GM10248 (cell line): ENCODE measurements around the gene SCYGR6.

Experiments used
- CTCF ChIA-PET: fragments of 300-600 bp; sonication (Branson Sonifier 250); formaldehyde crosslinking; extraction: SDS; loops from one replicate; lab custom pipeline; 2021; ENCODE audit warnings: antibody characterized with exemption; lab: Yijun Ruan, JAX
- POLR2A ChIA-PET: fragments of 350-650 bp; sonication (Branson Sonifier 250); formaldehyde crosslinking; extraction: SDS; loops from one replicate; lab custom pipeline; 2020; ENCODE audit warnings: antibody characterized with exemption; lab: Yijun Ruan, JAX
- DNase-seq: peaks from one replicate; pipeline ENCODE4 v3.0.0; 2012; ENCODE audit errors: extremely low spot score
- TF ChIP-seq, protein P1 (sequence below): IDR thresholded peaks from 2 replicates; pipeline ENCODE4 v1.5.1; 2012; ENCODE audit warnings: mild to moderate bottlenecking, low read depth; ENCODE audit errors: extremely low read depth, missing control alignments, control extremely low read depth

SCYGR6 gene

DNA sequence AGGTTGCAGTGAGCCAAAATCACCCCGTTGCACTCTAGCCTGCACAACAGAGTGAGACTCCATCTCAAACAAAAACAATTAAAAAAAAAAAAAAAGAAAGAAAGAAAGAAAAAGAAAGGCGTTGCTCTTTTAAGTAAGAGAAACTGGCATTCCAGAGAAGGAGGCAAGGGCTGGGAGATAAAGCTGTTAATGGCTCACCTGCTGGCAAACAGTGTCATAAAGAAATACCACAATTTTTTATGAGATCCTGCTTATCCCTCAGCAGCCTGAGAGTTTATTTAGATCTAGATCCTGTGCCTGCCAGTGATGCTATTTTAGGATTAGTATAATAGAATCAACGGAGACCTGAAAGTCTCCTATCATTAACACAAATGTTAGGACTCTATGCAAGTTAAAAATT is 23.0 kb downstream of the SCYGR6 start:
- ChIA-PET POLR2A (no interaction called here), CTCF (no interaction called here)
- no peak for DNase-seq
- TF ChIP-seq, protein P1, sequence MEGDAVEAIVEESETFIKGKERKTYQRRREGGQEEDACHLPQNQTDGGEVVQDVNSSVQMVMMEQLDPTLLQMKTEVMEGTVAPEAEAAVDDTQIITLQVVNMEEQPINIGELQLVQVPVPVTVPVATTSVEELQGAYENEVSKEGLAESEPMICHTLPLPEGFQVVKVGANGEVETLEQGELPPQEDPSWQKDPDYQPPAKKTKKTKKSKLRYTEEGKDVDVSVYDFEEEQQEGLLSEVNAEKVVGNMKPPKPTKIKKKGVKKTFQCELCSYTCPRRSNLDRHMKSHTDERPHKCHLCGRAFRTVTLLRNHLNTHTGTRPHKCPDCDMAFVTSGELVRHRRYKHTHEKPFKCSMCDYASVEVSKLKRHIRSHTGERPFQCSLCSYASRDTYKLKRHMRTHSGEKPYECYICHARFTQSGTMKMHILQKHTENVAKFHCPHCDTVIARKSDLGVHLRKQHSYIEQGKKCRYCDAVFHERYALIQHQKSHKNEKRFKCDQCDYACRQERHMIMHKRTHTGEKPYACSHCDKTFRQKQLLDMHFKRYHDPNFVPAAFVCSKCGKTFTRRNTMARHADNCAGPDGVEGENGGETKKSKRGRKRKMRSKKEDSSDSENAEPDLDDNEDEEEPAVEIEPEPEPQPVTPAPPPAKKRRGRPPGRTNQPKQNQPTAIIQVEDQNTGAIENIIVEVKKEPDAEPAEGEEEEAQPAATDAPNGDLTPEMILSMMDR = no peak

DNA sequence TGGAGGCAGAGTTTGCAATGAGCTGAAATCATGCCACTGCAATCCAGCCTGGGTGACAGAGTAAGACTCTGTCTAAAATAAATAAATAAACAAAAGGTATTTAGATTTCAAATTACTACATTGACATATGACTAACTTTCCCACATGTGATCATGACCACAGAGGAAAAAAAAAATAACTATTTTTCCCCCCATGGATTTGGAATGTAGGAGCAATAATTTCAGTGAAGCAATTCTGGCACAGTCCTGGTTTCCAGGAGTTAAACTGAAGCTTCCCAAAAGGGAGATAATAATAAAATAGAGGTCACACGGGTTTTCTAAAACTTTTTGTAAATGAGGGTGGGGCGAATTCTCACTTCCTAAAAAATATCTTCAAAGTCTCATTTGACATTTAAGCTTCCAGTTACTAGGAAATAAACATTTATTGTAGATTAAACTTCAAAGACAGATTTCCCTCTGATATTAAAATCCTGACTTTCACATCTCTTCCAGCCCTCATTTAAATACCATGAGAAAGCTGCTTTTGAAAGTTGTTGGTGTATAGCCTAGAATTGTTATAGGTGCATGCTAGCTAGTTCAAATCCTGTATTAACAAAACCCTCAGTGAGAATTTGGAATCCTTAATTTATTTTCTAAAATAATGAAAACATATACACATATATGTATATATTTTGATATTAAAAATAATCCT is 27.4 kb downstream of the SCYGR6 start:
- ChIA-PET CTCF (interaction anchor here (0.8 to 1.7 kb wide), 4 partner anchors 9 to 458 kb away, joined by 3 to 4 read pairs (median 4); partner anchors contain the start of gene SCYGR8), POLR2A (no interaction called here)
- no peak for DNase-seq
- TF ChIP-seq, protein P1 = no peak

DNA sequence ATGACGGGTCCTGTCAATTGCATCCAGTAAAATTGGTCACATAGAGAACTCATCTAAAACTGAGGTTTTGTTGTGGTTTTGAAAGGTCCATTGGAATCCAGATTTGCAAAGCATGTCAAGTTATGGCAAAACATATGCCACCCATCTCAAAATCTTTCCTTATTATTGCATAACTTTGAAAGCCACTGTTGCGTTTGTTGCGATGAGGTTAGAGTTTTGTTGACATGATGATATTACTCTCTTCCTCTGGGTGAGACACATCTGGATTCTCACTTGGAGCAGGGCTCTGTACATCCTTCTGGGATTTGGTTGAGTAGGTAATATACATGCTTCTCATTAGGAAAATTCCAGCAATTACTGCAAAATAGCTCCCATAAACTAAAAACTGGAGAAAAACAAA is 37.4 kb downstream of the SCYGR6 start:
- TF ChIP-seq, protein P1 = no peak
- POLR2A ChIA-PET = no interaction called here
- no peak for DNase-seq
- CTCF ChIA-PET = no interaction called here

DNA sequence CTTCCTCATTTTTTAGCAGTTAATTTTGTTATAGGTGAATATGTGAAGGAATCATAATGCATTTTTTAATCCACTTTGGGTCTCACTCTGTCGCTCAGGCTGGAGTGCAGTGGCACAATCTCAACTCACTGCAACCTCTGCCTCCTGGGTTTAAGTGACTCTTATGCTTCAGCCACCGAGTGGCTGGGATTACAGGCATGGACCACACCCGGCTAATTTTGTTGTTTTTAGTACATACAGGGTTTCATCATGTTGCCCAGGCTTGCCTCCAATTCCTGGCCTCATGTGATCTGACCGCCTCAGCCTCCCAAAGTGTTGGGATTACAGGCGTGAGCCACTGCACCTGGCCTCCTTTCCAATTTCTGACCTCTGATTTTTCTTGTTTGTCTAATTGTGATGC is 40.3 kb downstream of the SCYGR6 start:
- ChIA-PET CTCF (interaction anchor here (2.4 kb wide), 1 partner anchor 26 kb away, joined by 10 read pairs; no protein-coding TSS in a partner anchor), POLR2A (no interaction called here)
- DNase-seq = no peak
- TF ChIP-seq, protein P1 = no peak

DNA sequence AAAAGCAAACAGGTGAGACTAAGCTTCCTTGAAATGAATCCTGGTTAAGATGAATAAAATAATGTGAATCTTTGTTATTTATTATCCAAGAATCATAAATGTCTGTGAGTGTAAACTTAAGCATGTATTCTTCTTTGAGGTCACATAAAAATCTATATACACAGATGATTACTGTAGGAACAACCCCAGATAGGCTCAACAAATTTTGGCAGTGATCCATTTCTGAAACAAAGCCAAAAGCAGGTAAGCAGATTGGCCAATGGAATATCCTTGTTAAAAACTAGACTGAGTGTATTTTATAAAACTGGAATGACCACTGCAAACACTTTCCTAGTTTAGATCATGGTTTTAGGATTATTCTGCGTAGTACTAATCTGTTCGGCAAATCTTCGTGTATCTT is 46.6 kb downstream of the SCYGR6 start:
- TF ChIP-seq, protein P1 = no peak
- ChIA-PET CTCF (no interaction called here), POLR2A (no interaction called here)
- DNase-seq = no peak

DNA sequence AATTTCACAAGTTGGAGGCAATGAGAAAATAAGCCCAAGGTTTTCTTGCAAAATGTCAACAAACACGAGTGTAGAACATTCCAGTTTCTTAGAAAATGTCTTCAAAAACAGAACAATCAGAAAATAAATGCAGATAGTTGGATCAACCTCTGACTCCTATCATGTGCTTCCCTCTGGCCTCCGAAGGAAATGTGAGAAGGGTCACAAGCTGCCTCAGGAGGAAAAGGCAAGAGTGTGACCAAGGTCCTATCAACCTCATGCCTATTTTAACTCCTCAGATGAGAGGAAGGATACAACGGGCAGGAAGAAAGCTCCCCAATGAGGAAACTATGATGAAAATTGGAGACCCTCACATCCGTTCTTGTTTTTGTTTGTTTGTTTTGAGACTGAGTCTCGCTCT is 50.1 kb downstream of the SCYGR6 start:
- ChIA-PET CTCF (interaction anchor here (1.4 kb wide), 1 partner anchor 16 kb away, joined by 4 read pairs; no protein-coding TSS in a partner anchor), POLR2A (no interaction called here)
- no peak for DNase-seq
- TF ChIP-seq, protein P1 = no peak
